ENCODE data around the gene FAM210B.

DNA sequence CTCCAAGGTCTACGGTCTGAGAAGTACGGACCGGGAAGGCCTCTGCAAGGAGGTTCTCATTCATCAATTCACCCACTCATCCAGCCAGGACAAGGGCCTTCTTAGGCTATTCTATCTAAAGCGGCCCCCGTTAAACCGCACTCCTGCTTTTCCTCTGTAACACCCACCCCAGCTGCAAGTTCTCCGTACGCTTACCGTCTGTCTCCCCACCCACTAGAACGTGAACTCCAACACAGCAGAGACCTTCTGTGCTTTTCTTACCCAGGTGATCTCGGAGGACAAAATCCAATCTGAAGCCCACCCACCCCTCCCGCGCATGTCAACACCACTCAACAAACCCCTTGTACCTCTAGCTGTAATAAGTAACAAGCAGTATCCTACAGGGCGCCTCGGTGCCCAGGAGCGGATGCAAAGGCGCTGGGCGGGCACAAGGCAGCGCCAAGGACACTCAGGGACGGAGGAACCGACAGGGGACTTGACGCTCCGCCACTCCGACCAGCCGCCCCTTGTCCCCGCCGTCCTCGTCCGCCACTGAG is 32.9 kb downstream of the FAM210B start:
- TF ChIP-seq ZBTB7A (IDR thresholded peaks at IDR 0.05; ENCODE audit: low read depth): no peak
- no peak for TF ChIP-seq REST (IDR thresholded peaks at IDR 0.05; ENCODE audit: low read depth)

All from Ishikawa (cell line).